Measurements from ENCODE around the gene TPM3.

TPM3 gene

DNA sequence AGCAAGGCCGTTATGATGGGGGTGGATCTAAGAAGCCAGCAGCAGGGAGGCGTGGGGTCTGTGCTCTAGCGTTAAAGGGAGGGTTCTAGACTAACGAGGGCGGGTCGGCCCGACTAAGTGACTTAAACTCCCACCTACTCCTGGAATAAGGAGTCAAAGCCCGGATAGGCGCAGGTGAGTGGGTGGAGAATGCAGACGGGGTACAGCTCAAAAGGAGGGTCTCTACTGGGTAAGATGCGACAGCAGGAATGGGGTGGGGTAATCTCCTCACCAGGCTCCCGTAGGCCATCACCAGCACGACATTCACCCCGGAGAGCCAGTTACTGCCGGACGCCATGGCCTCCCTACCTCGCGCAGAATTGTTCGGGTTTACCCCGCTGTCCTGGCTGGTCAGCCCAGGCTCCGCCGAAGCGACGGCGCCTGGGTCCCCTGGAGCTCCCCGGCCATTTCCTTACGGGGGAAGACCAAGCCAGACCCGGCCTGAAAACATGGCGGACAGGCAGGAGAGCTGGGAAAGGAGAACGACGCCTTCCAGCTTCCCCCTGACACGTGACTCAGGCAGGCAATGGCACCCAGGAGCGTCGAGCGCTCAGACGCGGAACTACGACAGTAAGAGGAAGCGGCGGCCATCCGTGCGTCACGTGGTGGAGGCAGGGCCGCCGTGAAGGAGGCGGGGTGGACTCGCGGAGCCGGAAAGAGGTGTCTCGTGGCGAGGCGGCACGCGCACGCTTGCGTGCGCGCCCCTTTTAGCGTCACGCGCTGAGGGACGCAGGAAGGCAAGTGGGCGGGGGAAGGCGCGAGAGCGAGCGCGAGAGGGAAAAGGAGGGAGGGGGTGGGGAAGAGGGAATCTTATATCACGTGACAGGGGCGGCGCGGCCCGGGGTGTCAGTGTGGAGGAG is 28.4 kb upstream of the TPM3 start, which contains the start of gene UBAP2L:
Gene UBAP2L, plus strand, starts transcription at position 885 of the 899 bp plus-strand sequence. CDS start 4,169 bp downstream, outside the sequence.
- in situ Hi-C loops (cut with HindIII; ENCODE audit: low sequenced_read_pairs) = no loop called here
- no peak for TF ChIP-seq CTCF (IDR thresholded peaks at IDR 0.05; ENCODE audit: low read depth, low read length, missing control alignments)
- peak; percentile 97 for DNase-seq (ENCODE audit: low read depth)
- peak within 1 kb of the TSS; percentile 88 for H3K4me3 ChIP-seq (ENCODE audit: low read depth, low read length)

- TF ChIP-seq CTCF (IDR thresholded peaks at IDR 0.05; ENCODE audit: low read depth, low read length, missing control alignments) = no peak
- peak overlapping the region; percentile 88 for H3K4me3 ChIP-seq (ENCODE audit: low read depth, low read length)
- no peak for DNase-seq (ENCODE audit: low read depth)
- in situ Hi-C loops (cut with HindIII; ENCODE audit: low sequenced_read_pairs) = no loop called here
Measured at GRCh38 chr1:154219541-154219940, 27.6 kb upstream of the TPM3 start.

DNA sequence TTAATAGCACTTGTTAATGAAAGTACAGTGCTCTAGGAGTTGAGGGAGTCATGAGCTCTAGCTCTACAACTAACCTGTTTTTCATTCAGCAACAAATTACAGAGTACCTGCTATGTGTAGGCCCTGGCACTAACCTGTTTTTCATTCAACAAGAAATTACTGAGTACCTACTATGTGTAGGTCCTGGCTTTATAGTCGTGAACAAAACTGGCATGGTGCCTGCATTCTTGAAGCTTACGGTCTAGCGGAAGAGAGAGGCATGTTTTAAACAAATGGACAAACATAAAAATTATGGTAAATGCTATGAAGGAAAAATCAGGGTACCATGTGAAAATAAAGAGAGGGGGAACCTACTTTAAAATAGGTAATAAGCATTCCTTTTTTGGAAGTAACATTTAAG is 26.6 kb upstream of the TPM3 start:
- no peak for TF ChIP-seq CTCF (IDR thresholded peaks at IDR 0.05; ENCODE audit: low read depth, low read length, missing control alignments)
- DNase-seq (ENCODE audit: low read depth) = no peak
- H3K4me3 ChIP-seq (ENCODE audit: low read depth, low read length) = no peak overlapping the region
- in situ Hi-C loops (cut with HindIII; ENCODE audit: low sequenced_read_pairs) = no loop called here

GRCh38 chr1:154213274-154213673 is 21.4 kb upstream of the TPM3 start:
- TF ChIP-seq CTCF (IDR thresholded peaks at IDR 0.05; ENCODE audit: low read depth, low read length, missing control alignments) = no peak
- in situ Hi-C loops (cut with HindIII; ENCODE audit: low sequenced_read_pairs) = no loop called here
- no peak overlapping the region for H3K4me3 ChIP-seq (ENCODE audit: low read depth, low read length)
- no peak for DNase-seq (ENCODE audit: low read depth)

DNA sequence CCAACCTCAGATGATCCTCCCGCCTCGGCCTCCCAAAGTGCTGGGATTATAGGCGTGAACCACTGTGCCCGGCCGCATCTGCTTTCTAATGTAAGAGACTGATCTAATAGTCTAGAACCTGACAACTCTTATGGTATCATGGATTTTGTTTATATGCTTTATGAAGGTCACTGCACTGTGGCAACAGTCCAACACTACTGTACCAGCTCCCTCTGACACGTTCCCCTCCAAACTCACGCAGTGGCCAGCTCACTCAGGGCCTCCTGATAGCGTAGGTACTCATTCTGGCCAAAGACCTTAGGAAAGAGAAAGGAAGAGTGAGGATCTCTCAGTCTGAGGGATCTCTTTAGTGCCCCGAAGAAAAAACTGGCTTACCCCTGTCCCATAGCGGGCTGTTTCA is 20.2 kb upstream of the TPM3 start:
- DNase-seq (ENCODE audit: low read depth) = no peak
- in situ Hi-C loops (cut with HindIII; ENCODE audit: low sequenced_read_pairs) = no loop called here
- TF ChIP-seq CTCF (IDR thresholded peaks at IDR 0.05; ENCODE audit: low read depth, low read length, missing control alignments) = no peak
- no peak overlapping the region for H3K4me3 ChIP-seq (ENCODE audit: low read depth, low read length)

GRCh38 chr1:154208677-154209388 is 16.9 kb upstream of the TPM3 start:
- in situ Hi-C loops (cut with HindIII; ENCODE audit: low sequenced_read_pairs) = no loop called here
- TF ChIP-seq CTCF (IDR thresholded peaks at IDR 0.05; ENCODE audit: low read depth, low read length, missing control alignments) = no peak
- H3K4me3 ChIP-seq (ENCODE audit: low read depth, low read length) = no peak overlapping the region
- no peak for DNase-seq (ENCODE audit: low read depth)
